T-helper 2 cell treated with Interferon-gamma antibody and Interleukin-4, amounts not matched to agents 5 μg/mL and 100 μg/mL, for 36 hours (primary cell): ENCODE data around the gene PCMT1.

ENCODE experiments used
- DNase-seq: peaks from one replicate; pipeline ENCODE4 v3.0.0; 2021; ENCODE audit warnings: low spot score
- H3K27ac Mint-ChIP-seq: one replicate; pipeline ENCODE4 v1.8.0; 2021; ENCODE audit warnings: mild to moderate bottlenecking, mixed read lengths
- H3K27me3 Mint-ChIP-seq: one replicate; pipeline ENCODE4 v1.8.0; 2021; ENCODE audit warnings: low read depth, mixed read lengths
- H3K36me3 Mint-ChIP-seq: one replicate; pipeline ENCODE4 v1.8.0; 2021; ENCODE audit warnings: low read depth, mixed read lengths
- H3K4me1 Mint-ChIP-seq: one replicate; pipeline ENCODE4 v1.8.0; 2021; ENCODE audit warnings: low read depth, mixed read lengths
- H3K4me3 Mint-ChIP-seq: one replicate; pipeline ENCODE4 v1.8.0; 2022; ENCODE audit warnings: mild to moderate bottlenecking, moderate library complexity, mixed read lengths
- H3K9me3 Mint-ChIP-seq: one replicate; pipeline ENCODE4 v1.8.0; 2021; ENCODE audit warnings: mixed read lengths

Gene PCMT1

DNA sequence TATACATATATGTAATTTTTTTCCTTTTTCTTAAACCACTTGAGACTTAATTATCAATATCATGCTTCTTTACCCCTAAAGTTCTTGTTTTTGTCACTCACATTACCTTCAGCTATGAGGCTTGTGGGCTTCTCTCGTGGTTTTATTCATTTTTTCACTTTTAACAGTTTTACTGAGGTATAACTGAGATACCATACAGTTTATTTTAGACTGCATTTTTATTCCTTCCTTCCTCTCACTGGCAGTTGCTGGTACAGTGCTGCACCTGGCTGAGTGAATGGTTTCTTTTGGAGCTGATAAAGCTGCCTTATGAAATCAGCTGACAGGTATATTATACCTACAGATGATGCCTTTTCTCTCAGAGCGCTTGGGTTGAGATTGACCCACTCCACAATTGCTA is 60.3 kb downstream of the PCMT1 start:
- H3K27me3 Mint-ChIP-seq = no peaks in the 10 kb centered on the region
- peaks cover 20% of the 10 kb centered on the region for H3K36me3 Mint-ChIP-seq
- peaks cover 27% of the 10 kb centered on the region for H3K4me1 Mint-ChIP-seq
- no peaks in the 10 kb centered on the region for H3K9me3 Mint-ChIP-seq
- H3K4me3 Mint-ChIP-seq = peak overlapping the region; percentile 2
- no peak overlapping the region for H3K27ac Mint-ChIP-seq
- DNase-seq = no peak

DNA sequence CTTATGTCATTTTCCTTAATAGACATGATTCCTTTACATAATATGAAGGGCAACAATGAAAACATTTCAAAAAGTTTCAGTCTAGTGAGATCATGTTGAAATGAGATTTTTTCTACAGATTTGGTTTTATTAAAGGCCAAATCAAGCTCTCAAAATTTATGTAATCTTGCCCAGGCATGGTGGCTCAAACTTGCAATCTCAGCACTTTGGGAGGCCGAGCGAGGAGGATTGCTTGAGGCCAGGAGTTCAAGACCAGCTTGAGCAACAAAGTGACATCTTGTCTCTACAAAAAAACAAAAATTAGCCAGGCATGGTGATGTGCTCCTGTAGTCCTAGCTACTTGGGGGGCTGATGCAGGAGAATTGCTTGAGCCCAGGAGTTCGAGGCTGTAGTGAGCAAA is 63.8 kb downstream of the PCMT1 start:
- Mint-ChIP-seq H3K9me3 (no peaks in the 10 kb centered on the region), H3K36me3 (peaks cover 17% of the 10 kb centered on the region), H3K27me3 (no peaks in the 10 kb centered on the region), H3K4me1 (peaks cover 24% of the 10 kb centered on the region), H3K27ac (no peak overlapping the region), H3K4me3 (no peak overlapping the region)
- no peak for DNase-seq

DNA sequence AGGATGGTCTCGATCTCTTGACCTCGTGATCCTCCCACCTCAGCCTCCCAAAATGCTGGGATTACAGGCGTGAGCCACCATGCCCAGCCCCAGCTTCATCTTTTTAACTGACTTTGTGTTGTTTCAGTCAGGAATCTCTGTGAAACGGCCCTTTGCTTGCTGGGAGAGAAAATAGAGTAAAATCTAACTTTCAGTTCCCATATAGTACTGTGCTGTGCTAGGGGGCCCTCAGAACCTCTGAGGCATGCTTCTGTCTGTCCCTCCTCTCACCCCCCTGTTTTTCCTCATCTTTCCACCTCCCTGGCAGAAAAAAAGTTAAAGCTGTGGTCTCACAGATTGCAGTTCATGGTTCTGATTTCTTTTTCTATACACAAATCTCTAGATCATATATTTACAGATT is 66.2 kb downstream of the PCMT1 start:
- peaks cover 16% of the 10 kb centered on the region for H3K36me3 Mint-ChIP-seq
- no peak overlapping the region for H3K27ac Mint-ChIP-seq
- H3K9me3 Mint-ChIP-seq = no peaks in the 10 kb centered on the region
- H3K4me3 Mint-ChIP-seq = no peak overlapping the region
- peaks cover 11% of the 10 kb centered on the region for H3K4me1 Mint-ChIP-seq
- H3K27me3 Mint-ChIP-seq = no peaks in the 10 kb centered on the region
- DNase-seq = no peak

DNA sequence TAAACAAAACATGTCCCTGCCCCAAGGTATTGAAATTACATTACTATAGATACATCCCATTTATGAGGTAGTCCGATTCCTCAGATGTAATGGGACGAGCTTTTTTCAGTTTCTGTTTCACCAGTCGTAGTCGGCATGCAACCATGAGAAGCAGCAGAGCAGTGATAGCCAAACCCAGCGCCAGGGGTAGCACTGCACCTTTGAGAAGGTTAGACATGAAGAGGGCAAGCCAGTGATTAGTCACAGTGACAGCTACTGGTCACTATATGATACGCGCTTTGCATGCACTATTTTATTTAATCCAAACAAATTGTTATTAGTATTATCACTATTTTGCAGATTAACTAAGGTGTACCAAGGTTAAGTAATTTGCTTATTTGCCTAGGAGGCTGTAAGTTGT is 71.0 kb downstream of the PCMT1 start:
- Mint-ChIP-seq H3K36me3 (peaks cover 2% of the 10 kb centered on the region), H3K4me1 (peaks cover 4% of the 10 kb centered on the region), H3K9me3 (no peaks in the 10 kb centered on the region), H3K27ac (no peak overlapping the region), H3K27me3 (peaks cover 7% of the 10 kb centered on the region), H3K4me3 (no peak overlapping the region)
- DNase-seq = no peak

DNA sequence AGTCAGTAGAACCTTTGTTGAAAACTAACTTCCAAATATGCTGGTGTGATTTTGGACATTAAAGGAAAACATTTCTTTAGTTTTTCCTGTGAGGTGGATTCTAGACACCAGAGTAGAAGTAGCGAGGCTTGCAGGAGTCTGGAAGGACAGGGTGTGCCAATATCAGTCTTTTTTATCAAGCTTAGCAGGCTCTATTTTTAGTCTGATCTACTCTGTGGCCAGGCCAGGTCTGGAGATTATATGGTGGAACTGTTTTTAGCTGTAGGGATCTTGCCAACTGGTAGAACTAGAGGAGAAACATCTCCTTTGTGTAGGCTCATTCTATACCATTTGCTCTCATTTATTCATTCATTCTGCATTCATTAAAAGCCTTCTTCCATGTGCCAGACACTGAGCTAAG is 72.0 kb downstream of the PCMT1 start:
- Mint-ChIP-seq H3K27ac (no peak overlapping the region), H3K4me3 (no peak overlapping the region), H3K27me3 (peaks cover 7% of the 10 kb centered on the region), H3K9me3 (no peaks in the 10 kb centered on the region), H3K4me1 (no peaks in the 10 kb centered on the region), H3K36me3 (no peaks in the 10 kb centered on the region)
- DNase-seq = no peak

DNA sequence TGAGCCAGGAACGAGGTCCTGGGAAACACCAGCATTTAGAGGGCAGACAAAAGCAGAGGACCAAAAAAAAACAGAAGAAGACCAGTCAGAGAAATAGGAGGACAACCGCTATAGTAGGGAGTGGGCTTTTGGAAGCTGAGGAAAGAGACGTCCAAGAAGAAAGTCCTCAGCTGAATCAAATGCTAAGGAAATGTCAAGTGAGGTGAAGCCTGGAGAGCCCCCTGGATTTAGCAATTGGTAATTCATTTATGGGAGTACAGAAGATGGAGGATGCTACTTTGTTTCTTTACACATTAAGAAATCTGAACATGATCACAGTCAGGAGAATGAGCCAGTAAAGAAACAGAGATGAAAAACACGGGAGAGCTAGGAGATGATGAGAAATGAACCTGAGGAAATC is 73.5 kb downstream of the PCMT1 start:
- Mint-ChIP-seq H3K4me1 (no peaks in the 10 kb centered on the region), H3K36me3 (no peaks in the 10 kb centered on the region), H3K9me3 (no peaks in the 10 kb centered on the region), H3K27me3 (peaks cover 7% of the 10 kb centered on the region), H3K27ac (no peak overlapping the region), H3K4me3 (no peak overlapping the region)
- DNase-seq = no peak

DNA sequence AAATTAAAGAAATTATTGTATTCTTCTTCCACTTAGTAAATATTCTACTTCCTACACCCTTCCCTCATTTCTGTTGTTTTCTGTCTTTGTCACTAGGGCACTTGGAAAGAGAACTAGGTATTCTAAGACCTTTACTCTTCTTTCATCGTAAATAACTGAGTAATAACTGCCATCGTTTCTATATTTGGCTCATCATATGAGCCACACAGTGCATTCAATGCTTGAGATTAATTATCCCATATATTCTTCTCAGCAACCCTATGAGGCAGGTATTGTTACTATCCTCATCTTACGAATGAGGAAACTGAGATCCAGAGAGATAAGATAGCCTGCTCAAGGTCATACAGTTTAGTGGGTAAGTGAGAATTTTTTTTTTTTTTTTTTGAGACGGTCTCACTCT is 75.8 kb downstream of the PCMT1 start:
- Mint-ChIP-seq H3K9me3 (no peaks in the 10 kb centered on the region), H3K4me3 (no peak overlapping the region)
- DNase-seq = no peak

DNA sequence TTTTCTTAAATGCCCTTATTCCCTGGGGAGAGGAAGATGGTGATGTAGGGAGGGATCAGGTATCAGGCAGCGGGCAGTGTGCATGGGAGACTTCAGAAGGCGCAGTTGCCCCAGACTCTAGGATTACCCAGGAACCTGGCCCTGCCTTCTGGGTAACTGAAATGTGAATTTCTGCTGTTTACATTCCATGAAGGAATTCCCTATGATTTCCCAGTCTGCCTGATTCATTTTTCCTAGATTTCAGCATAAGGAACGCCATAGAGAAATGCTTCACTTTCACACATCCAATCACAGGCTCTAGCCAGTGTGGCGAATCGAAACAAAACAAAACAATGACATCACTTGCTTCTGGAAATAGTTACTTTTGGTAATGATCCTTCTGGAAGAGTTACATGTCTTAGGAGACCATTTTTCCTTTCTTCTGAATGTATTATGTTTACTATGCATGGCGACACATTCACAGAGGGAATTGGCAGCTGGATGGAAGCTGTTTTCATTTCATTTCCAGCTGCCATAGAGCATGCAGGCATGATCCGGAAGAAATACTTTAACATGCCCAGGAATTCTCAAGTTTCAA is 81.3 kb downstream of the PCMT1 start:
- no peak overlapping the region for H3K27ac Mint-ChIP-seq
- H3K36me3 Mint-ChIP-seq = no peaks in the 10 kb centered on the region
- DNase-seq = no peak
- no peaks in the 10 kb centered on the region for H3K9me3 Mint-ChIP-seq
- H3K4me1 Mint-ChIP-seq = peaks cover 3% of the 10 kb centered on the region
- H3K4me3 Mint-ChIP-seq = no peak overlapping the region
- H3K27me3 Mint-ChIP-seq = peaks cover 3% of the 10 kb centered on the region

More for the DNA sequence above, 75.8 kb downstream of the PCMT1 start:
- no peaks in the 10 kb centered on the region for H3K36me3 Mint-ChIP-seq
- H3K4me1 Mint-ChIP-seq = no peaks in the 10 kb centered on the region
- no peak overlapping the region for H3K27ac Mint-ChIP-seq
- peaks cover 7% of the 10 kb centered on the region for H3K27me3 Mint-ChIP-seq

DNA sequence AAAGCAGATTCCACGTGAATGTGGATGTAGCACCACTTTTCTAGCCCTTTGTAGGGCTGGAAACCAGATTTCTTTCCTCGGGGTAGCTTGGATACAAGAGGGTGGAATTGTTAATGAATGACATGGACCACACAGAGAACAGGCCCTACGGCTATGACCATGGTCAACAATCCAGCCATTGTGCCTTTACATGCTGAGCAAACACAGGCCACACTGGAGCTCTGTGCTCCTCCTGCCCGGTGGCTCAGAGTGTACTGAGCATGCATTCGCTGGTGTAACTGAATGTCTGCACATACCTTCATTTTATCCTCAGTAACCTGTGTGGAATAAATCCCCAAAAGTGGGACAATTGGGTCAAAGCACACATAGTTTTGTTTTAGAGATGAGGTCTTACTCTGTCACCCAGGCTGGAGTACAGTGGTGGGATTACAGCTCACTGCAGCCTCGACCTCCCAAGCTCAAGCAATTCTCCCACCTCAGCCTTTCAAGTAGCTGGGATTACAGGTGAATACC is 81.8 kb downstream of the PCMT1 start:
- no peak overlapping the region for H3K27ac Mint-ChIP-seq
- H3K27me3 Mint-ChIP-seq = peaks cover 5% of the 10 kb centered on the region
- no peaks in the 10 kb centered on the region for H3K9me3 Mint-ChIP-seq
- no peak for DNase-seq
- peaks cover 3% of the 10 kb centered on the region for H3K4me1 Mint-ChIP-seq
- no peaks in the 10 kb centered on the region for H3K36me3 Mint-ChIP-seq
- no peak overlapping the region for H3K4me3 Mint-ChIP-seq

DNA sequence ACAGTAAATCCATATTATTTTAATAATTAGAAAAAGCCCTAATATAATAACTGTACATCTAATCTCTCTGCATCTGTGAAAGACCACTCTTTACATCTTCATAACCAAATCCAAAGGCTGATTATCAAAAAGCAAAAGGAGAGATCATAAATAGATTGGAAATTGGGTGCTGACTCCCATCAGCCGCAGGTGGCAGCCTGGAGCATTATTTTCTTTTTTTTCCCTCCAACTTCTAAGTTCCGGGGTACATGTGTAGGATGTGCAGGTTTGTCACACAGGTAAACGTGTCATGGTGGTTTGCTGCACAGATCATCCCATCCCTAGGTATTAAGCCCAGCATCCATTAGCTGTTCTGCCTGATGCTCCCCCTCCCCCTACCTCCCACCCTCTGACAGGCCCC is 84.1 kb downstream of the PCMT1 start:
- Mint-ChIP-seq H3K4me1 (peaks cover 3% of the 10 kb centered on the region), H3K27ac (no peak overlapping the region), H3K4me3 (no peak overlapping the region), H3K27me3 (peaks cover 7% of the 10 kb centered on the region), H3K36me3 (no peaks in the 10 kb centered on the region), H3K9me3 (no peaks in the 10 kb centered on the region)
- DNase-seq = no peak

DNA sequence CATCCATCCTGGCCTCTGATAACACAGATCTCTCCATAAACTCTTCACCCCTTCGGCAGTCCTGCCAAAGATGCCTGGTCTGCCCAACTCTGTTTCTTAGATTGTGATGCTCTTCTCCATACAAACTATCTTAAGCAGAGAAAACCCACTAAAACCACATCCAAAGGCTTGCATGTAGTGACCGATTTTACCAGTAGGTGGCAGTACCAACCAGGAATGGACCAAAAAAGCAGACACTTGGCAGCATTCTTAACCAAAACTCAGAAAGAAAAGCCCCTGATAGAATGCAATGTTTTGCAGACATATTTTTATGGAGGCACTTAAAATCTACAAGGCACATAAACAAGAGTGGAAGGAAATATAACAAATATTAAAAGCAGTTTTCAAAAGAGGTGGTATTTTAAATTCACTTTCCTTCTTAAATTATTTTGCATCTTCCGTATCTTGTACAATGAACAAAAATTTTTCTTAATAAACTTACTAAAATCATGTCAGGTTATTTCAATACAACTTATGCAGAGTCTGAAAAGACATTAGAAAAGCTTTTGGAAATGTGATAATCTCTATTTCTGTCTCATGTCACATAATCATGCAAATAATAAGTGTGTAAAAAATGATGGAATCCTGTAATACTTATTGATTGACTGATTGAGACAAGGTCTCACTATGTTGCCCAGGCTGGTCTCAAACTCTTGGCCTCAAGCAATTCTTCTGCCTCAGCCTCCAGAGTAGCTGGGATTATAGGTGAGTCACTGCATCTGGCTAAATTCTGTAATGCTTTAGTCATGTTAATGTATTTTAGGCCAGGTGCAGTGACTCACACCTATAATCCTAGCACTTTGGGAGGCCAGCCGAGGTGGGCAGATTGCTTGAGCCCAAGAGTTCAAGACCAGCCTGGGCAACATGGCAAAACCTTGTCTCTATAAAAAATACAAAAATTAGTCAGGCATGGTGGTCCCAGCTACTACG is 85.3 kb downstream of the PCMT1 start:
- Mint-ChIP-seq H3K36me3 (no peaks in the 10 kb centered on the region), H3K27ac (no peak overlapping the region), H3K4me3 (no peak overlapping the region), H3K27me3 (peaks cover 9% of the 10 kb centered on the region), H3K9me3 (no peaks in the 10 kb centered on the region), H3K4me1 (peaks cover 3% of the 10 kb centered on the region)
- DNase-seq = peak; percentile 44

DNA sequence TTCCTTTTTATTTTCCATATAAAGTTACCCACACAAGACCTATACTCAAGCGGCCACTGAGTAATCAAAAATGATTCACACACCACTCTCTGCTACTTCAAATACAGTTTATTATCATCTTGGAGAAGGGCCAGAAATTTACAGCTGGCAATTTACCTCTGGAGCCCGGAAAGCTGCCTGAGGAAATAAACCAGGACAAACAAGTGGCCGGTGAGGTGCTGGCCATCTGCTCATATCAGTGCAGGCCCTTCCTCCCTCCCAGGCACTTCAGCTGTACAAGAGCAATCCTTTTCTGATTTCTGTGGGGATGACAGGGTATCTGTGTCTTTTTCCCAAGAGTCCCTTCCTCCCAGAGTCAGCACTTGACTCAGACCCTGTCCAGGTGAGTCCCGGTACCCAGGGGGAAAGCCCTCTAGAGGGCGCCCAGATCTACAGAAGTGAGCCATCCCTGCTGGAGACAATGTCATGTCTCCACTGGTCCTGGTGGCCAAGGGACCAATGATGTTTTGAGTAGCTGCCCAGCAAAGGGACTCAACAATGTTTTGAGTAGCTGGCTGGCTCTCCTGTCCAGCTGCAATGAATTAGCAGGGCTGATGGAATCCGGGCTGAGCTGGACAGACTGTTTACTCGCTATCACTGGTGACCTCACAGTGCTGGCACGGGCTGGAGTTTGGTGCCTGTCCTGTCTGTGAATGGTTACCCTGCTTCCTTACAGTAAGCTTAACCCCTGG is 91.0 kb downstream of the PCMT1 start:
- Mint-ChIP-seq H3K27ac (no peak overlapping the region), H3K4me3 (no peak overlapping the region), H3K9me3 (no peaks in the 10 kb centered on the region), H3K36me3 (no peaks in the 10 kb centered on the region), H3K4me1 (peaks cover 3% of the 10 kb centered on the region), H3K27me3 (peaks cover 22% of the 10 kb centered on the region)
- peak; percentile 45 for DNase-seq

DNA sequence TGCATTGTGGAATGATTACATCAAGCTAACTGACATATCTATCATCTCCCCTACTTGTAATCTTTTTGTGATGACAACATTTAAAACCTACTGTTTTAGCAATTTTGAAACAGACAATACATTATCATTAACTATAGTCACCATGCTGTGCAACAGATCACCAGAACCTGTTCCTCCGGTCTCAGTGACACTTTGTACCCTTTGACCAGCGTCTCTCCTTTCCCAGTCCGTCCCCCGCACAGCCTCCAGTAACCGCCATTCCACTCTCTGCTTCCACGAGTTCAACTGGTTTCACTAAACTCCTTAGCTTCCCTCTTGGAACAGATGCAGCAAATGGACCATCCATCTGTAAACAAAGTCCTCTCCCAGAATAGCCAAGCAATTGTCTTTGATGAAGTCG is 92.8 kb downstream of the PCMT1 start:
- Mint-ChIP-seq H3K4me3 (no peak overlapping the region), H3K27ac (no peak overlapping the region), H3K36me3 (no peaks in the 10 kb centered on the region), H3K27me3 (peaks cover 18% of the 10 kb centered on the region), H3K4me1 (peaks cover 6% of the 10 kb centered on the region), H3K9me3 (no peaks in the 10 kb centered on the region)
- DNase-seq = no peak

DNA sequence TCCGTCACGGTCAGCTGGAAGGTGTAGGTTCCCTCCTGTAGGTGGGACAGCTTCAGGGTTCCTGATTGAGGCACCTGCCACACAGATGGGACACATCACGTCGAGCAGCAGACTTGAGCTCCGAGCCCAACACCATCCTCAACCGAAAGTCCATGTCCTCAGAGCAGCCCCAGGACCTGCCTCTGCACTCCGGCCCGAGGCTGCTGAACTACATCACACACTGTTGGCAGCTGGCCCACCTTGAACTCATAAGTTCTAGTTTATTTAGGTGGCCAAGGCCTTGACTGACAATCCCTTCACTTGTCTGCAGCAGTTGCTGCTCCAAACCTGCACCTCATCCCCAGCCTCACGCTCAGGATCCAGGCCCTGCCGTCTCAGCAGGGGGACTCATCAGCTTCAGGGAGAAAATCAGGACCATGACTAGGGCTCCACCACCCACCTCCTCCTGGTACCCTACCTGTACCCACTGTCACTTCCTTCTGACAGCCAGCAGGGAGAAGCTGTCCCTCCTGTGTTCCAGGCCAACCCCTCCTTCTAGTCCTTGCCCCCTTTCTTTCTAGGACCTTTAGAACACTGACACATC is 93.6 kb downstream of the PCMT1 start:
- no peak overlapping the region for H3K4me3 Mint-ChIP-seq
- no peaks in the 10 kb centered on the region for H3K9me3 Mint-ChIP-seq
- no peak for DNase-seq

More for the DNA sequence above, 93.6 kb downstream of the PCMT1 start:
- H3K27me3 Mint-ChIP-seq = peaks cover 18% of the 10 kb centered on the region
- H3K36me3 Mint-ChIP-seq = no peaks in the 10 kb centered on the region
- H3K27ac Mint-ChIP-seq = no peak overlapping the region
- peaks cover 7% of the 10 kb centered on the region for H3K4me1 Mint-ChIP-seq
